Measurements from ENCODE around the gene MCTP2.

Gene MCTP2

DNA sequence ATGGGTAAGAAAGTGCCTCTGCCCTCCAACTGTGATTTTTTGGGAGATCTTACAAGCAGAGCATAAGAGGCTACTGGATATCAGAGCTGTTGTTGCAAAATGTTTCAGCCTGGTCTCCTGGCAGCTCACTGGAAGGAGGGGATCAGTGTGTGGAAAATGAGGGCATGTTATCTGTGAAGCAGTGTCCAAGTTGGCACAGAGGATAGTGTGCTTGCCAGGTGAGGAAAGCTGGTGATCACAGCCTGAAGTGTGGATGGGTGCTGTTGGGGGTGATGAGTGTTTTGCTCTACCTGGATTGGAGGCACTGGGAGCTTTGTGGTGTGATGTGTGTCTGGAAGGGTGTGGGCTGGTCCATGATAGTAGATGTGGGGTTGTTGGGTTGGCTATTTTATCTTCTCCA, 69.3 kb downstream of the MCTP2 start:
- no peak for DNase-seq

DNA sequence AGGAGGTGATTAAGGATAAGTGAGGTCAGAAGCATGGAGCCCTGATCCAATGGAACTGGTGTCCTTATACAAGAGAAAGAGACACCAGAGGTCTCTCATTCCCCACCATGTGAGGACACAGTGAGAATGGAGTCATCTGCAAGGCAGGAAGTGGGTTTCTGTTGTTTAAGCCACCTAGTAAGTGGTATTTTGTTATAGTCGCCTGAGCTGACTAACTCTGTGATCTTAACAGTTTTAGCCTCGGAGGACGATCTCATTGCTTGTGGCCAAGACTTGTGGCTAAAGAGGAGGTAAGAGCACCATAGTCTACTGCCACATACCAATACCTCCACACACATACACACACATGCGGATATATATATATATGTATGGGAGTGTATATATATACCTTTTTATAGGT, 73.8 kb downstream of the MCTP2 start:
- DNase-seq: no peak

DNA sequence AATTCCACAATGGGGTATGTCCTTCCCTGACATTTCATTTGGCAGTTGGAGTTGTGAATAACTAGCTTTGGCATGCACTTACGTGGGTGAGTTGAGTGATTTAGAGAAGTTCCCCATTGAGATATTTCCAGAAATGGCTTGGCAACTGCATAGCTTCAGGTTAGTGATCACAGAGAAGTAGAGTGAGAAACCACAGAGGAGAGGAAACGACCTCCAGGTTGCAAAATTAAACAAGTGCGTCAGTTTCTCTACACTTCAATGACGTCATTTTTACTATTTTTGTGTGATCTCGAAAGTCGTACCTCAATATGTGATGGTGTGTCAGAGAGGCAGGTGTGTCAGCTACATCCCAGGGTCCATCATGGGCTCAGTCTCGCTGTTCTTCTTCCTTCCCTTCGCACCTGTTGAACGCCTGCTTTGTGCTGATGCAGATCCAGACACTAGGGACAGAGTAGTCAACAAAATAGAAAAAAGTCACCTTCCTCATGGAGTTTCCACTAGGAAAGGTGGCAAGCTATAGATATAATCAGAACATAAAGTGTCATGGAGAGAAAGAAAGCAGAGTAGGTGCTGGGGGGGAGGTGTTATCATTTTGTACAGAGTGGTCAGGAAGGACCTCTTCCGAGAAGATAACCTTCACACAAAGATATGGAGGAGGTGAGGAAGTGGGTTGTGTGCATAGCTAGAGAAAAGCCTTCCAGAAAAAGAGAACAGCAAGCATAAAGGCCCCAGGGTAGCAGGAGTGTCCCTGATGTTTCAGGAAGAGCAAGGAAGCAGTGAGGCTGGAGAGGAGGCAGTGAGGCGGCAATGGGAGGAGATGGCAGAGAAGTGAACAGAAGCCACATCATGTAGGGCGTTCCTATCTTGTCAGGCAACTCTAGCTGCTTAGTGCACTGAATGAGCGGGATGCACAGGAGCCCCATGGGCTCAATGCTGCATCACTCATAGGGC, 75.6 kb downstream of the MCTP2 start:
- no peak for DNase-seq

DNA sequence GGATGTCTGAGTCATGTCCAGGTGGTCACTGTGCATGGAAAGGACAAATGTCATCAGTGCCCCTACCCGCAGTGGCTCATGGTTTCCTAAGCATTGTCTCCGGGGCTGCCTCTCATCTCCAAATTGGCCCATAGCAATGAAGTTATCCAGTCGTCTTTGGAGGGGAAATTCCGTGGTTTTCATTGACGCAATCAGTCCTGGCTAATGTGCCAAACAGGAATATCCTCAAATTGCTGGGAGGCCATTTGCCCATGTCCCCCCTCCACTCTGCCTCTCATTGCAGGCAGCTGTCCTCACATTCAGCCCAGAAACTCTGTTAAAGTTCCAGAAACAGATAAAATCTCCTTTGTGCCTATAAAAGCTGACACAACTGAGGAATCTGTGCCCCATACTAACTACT, 81.6 kb downstream of the MCTP2 start:
- DNase-seq: no peak

DNA sequence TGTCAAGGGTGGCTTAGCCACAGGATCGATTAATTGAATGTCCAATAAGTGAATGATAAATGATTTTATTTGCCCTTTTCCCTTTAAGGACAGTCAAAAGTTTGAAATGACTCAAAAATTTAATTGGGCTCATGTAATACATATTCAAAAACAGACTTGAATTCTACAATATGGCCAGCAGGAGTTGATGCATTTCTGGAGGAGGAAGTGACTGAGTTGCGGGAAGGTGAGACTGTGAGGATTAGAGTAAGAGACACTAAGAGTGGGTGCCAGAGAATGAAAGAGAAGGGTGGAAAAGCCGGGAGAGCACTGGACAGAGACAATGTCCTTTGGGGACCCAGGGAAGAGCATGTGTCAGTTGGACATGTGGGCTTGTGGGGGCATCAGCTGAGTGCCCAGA, 83.3 kb downstream of the MCTP2 start:
- DNase-seq: no peak

DNA sequence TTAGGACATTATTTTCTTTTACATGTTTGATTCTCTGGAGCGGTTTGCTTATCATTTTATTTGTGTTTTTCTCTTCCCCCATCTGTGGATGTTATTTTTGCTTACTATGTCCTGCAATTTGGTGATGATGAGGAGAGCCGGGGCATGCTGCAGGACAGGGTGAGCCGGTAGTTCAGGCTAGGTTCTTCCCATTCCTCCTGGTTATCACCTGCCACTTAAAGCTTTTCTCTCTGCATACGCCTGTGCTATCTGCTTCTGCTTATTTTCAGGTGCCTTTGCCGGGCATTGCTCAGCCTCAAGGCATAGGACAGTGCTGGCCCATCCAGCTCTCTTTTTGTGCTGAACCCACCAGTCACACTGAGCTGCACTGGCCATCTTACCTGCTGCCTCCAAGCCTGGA, 85.8 kb downstream of the MCTP2 start:
- no peak for DNase-seq

DNA sequence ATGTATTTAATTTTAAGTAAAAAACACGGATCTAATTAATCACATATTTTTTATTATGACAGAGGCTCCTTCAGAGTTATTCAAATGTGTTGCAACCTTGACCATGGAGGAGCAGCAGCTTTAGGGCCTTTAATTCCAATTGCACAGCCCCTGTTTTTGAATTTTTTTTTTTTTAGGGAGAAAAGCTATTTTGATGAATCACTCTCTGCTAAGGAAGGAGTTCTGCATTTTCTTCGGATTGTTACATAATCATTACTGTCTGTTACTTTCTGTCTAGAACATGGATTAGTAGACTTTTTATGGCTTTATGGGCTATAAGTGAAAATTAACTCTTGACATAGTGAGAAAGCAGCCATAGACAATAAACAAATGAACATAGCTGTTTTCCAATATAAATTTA, 90.8 kb downstream of the MCTP2 start:
- no peak for DNase-seq

DNA sequence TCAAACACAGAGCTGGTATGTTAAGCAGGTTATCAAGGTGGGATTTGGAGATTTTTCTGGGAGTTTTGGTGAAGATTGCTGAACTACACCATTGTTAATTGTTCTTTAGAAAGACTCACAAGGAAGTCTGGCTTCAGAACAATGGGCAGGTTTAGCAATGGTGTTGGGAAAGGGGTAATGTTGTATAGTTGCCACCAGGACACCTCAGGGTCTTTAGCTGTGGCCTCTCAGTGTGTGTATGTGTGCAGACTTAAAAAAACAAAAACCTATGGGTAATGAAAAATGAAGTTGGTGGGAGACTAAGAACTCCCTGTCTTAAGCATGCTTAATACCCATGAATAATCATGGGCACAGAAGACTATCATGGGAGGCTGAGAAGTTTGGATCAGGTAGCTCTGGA, 91.7 kb downstream of the MCTP2 start:
- DNase-seq: no peak

DNA sequence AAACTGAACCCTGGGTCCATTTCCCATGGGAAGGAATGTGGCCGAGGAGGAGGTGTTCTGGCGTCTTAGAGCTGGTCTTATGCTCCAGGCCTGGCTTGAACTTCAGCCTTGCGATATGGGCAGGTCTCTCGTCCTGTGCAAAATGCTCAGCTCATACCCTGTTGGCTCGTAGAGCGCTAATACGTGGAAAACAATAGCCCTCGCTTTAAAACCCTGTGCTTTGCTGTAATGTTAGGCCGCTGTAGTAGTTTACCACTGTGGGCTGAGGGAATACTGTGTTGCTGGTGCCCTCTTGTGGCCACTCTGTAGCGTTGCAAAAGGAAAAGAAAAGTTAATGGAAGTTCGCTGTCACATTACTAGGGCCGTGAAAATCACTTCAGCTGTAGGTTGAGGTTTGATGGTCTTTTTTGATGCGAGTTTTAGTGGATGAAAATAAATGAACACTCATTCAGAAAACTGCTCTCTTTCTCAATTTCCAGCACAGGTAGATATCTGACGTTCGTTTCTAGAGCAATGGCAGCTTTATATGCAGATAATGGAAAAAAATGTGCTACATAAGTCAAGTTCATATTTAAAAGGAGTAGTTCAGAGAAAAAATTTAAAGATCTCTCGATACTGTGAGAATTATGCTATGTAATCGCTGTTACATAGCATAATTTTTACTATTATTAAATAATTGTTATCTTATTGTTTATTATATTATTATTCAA, 92.9 kb downstream of the MCTP2 start:
- peak; percentile 12 for DNase-seq

DNA sequence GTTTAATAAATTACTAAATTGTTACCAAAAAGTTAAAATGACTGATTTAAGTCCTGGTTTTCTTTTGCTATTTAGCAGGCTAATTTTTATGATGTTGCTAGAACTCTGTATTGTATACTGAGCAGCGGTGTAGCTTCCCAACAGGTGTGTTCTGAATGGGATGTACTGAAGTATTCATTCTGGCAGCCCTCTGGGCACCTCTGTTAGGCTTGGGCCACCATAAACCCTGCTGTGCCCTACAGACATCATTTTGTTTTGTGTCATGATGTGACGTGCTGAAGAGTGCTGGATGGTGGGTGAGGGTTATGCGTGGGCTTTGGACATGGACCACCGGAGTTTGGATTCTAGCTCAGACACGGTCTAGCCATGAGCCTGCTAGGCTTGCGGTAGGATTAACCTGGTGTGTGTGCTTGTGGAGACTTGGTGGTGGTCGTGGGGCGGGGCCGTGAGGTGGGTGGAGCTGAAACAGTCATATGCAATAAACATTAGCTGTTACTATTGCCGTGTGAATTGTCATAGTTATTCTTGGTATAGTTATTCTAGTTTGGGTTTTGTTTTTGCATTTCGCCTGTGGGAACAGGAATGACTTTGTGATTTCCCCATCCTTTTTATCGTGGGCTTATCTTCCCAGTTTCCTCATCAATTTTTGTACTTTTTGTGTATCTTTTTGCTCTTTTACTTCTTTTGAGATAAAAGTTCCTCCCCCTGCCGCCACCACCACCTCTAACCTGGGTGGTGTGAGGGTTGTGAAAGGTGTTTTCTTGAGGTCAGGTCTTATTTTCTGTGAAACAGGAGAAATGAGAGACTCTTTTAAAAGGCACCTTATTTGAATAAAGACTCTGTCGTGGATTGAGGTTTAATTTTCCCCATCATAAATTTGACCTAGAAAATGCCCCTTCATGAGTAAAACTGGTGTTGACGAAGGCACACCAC, 93.7 kb downstream of the MCTP2 start:
- no peak for DNase-seq

DNA sequence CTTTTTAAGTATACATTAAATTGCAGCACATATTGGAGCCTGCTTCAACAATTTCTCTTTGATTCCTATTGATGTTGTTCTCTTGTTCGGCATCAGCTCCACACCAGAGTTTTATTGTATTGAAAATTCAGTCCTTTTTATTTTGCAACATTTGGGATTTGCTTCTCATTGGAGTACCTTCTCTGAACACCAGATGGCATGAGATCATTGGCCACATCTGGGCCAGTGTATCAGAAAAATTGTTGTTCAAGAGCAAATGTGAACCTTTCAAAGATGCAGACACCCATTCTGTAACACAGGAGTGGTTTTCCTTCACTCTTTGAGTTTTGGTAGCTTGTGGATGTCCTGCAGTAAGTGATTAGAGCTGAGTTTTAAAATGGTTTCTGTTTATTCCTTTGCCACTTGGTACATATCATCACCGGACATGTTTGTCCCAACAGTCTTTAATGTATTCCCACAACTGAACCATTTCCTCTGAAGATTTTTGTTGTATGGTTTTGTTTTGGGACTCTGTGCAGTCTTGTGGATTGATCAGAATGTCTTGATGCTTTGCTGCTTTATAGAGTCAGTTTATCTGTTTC, 96.1 kb downstream of the MCTP2 start:
- no peak for DNase-seq

DNA sequence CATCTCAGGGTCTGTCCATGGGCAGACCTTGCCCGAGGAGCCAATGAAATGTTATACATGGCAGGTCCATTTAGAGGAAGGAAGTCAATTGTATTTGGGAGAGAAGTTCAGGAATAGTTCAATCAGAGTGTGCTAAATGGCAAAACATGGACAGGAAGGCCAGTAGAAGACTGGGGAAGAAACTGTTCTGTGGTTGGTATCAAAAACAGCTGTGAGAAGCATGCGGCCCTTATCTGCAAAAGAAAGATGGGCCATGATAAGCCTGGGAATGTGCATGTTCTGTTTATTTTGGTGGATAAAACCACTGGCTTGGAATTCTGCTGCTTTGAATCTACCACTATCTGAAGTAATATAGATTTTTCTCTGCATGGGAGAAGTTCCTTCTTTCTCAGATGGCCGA, 100.4 kb downstream of the MCTP2 start:
- no peak for DNase-seq

DNA sequence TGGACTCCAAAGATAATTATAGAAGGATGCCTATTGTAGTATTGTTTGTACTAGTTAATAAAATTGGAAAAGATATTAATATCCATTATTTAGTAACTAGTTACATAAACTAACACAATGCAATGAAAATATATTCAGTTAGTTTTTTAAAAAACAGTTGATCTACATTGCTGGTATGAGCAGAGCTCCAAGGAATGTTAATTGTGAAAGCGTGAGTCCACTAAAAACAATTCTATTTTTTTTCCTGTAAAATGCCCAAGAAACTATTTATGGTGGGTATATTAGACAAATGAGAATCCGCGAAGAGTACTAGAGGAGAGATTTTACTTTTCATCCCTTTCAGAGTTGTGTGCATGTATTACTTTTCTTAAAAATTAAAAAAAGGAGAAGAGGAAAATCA, 104.3 kb downstream of the MCTP2 start:
- no peak for DNase-seq

DNA sequence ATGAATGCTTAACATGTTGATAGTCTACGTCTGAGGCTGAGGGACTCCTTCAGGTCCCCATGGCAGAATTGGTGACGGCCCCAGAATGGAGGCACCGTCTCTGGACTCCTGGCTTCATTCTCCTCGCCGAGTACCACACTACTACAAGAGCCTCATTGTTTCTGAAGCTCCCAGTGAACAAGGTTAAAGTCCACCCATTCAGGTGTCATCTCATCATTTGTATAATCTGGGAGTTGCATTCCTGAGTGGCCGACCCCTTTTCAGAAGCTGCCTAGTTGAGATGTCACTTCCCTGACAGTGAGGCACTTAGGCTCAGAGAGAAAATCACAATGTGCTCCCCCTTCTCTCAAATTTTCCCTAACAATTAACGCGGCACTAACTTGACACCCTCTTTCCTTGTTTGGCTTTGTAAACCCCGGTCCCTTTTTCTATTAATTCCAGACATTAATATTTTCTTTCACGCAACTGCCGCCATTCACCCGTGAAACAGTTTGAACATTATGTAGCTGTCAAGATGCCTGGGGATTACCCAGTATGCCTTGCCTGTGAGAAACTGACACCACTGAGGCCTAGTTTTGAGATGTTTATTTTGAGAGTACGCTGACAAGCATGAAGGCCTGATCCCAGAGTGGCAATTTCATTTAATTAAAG, 105.6 kb downstream of the MCTP2 start:
- DNase-seq: no peak

DNA sequence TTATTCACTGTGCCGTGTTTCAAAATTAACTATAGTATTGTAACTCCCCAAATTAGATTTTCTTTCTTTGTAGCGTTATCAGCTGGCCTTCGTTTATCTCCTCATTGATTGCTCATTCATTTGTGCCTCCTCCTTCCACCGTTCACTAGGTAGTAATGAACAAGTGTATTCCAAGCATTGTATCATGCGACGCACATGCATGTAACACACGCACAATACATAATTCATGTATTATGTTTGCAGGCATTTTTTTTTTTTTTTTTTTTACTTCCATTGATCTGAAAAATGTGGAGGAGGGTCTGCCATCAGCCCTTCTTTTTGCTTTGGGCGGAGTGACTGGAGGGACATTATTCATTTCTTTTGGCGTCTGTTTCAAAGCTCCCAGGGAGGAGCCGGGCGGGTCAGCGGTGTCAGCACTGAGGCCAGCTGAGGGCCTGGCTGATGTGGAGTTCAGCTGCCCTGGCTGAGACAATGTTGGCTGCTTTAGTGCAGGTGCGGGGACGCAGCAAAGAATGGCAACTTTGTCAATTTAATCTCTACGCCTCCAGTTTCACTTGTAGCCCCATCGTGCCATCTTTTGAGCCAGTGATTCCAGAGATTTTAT, 107.0 kb downstream of the MCTP2 start:
- DNase-seq: no peak

DNA sequence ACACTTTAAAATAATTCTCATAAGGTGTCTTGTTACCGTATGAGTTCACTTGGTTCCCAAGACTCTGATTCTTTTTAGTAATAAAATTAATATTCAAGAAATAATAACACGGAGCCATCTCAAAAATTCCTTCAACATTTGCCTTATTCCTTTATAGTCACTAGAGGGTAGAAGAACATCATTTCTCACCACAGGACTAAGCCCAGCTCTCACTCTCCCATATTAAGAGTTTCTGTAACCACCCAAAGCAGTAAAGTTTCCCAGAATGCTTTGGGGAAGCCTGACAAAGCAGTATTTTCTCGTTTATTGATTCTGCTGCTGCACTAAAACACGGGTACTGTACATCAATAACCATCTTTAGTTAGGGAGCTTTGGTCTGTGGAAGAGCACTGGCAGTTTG, 114.9 kb downstream of the MCTP2 start:
- DNase-seq: no peak

DNA sequence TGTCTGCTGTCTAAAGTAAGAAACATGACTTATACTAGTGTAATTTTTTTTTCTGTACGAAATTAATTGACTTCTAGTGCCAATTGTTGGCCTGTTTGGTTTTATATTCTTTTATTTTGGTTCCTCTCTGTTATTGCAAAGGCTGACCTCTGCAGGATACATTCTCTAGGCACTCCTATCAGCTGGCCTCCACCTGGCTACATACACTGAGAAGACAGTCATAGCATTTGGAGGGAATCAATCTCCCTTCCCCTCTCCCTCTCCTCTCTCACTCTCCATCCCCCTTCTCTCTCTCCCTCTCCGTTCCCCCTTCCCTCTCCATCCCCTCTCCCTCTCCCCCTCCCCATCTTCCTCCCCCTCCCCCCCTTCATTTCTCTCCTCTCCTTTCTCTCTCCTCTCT, 116.7 kb downstream of the MCTP2 start:
- DNase-seq: no peak

DNA sequence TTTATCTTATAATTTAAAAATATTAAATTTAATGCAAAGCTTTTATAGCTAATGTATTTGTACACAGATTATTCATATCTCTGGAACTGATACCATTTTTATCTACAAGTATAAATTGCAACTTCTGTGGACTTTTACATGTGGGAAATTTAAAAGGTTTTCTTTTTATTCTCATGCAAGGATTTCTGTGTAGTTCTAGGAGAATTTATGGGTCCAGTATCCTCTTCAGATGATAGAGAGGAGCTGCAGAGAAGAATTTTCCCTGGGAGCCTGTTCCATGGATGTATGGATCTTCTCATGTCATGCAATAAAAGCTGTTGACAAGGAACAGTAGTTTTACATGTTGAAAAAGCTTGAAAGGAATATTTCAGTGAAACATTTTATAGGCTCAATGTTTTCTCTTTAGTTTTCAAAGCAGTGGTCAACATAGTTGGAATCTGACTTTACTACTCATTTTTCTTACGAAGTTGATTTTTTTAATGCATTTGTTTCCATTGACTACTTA, 119.7 kb downstream of the MCTP2 start:
- DNase-seq: no peak

DNA sequence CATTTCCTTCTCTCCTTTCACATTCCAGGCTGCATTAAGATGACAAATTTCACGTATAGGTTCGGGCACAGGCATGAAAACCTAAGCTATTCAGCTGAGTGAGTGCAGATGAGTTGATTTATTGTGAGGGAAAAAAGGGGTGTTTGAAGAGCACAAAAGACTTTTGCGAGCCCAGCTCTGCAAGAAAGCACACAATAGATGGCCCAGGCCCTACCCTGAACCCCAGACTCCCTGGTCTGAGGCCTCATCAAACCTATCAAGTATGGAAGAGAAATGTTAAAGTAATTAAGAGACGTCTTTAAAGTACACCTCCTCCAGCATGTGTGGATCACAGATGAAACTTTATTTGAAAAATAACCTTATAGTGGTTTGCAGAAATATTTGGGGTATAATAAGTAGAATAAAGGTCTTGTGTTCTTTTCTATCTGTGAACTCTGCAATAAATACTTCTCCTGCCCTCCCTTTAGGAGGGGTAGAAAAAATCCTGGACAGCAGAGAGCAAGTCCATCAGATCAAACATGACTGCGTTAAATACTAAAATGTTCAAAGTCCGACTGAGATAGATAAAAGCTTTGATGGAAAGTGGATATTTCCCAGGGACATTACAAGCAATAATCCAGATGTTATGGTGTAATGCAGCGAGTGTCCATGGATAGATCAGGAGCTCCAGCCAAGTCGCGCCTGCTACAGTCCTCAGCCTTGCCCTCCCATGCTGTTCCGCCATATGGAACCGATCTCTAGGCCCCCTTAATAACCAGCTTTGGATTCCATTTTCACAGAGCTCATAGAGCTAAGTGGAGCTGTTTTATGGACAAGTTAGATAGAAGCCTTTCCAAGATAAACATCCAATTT, 121.5 kb downstream of the MCTP2 start:
- DNase-seq: no peak

DNA sequence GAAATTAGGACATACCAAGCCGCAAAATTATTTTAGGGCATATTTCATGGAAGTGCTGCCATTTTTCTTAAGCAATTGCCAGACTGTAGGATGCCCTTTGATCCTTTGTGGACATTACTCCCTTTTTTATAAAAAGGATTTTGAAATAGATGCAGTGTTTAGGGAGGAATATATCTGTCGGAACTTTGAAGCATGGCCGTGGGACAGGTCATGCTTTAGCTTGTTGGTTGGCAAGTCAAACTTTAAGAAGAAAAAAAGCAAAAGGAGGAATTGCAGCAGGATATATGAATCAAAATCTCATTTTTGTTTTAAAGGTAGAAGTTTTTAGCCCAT, 122.1 kb downstream of the MCTP2 start:
- DNase-seq: no peak

DNA sequence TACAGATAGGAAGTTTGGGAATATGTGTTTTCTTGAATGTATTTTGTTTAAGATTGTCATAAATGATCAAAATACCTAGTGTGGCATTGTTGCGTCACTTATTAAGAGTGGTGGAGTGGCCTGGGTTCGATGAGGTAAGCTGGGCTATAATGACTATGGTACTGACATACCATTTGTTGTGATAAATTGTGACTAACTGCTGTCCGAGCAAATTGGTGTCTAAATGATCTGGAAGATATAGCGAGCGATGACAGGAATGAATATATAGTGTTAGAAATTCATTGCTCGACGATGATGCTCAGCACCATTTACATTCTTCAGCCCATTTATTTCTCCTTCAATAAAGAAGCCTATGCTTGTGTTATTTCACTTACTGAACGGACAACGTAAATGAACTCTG, 123.3 kb downstream of the MCTP2 start:
- DNase-seq: no peak
